Adrenal gland (tissue), 5 donors: Measurements from ENCODE around the gene CALM1.

Source experiments
- CTCF ChIP-seq, 6 experiments: fragments of 450-650 bp in 4 of 6; fragments of 200-600 bp in 2 of 6; sonication (generic) in 1 of 6; IDR thresholded peaks; 1 replicate in 5 of 6; 2 replicates in 1 of 6; pipeline versions ENCODE4 v1.5.1 to v1.8.0; 2016 to 2021; ENCODE audit warnings: antibody characterized with exemption in 6 of 6, mild to moderate bottlenecking in 2 of 6, moderate library complexity in 1 of 6
- POLR2A ChIP-seq, 2 donors: fragments of 450-650 bp; IDR thresholded peaks; one replicate each; pipeline ENCODE4 v1.6.1; 2017; ENCODE audit warnings: antibody characterized with exemption in 2 of 2, mild to moderate bottlenecking in 2 of 2, moderate library complexity in 1 of 2
- donor health status: DM: no; HTN: no; CAD: no.

- no peak for TF ChIP-seq CTCF (IDR thresholded peaks at IDR 0.05)
- TF ChIP-seq POLR2A (IDR thresholded peaks at IDR 0.05) = no peak
Measured at GRCh38 chr14:90421001-90421631, 24.3 kb downstream of the CALM1 start.
